Esophagus mucosa (tissue), 1 donor: Measurements from ENCODE around the gene NCKAP5L. TPM values are rescaled to one million over a fixed set of nuclear protein-coding genes. Genes with fewer than 3 reads are reported as not detected.
"Not testable (repeated sequence)": the region's sequence is repeated elsewhere in the genome, so short reads cannot be mapped to it uniquely, and the experiment has no call there.

Experiments
- ATAC-seq: fragments of 200-7000 bp; cut with Tn5 transposase; one replicate; pipeline ENCODE4 v1.9.1; 2020
- total RNA-seq: library from RNA; stranded (reverse); gene quantifications from one replicate; pipeline ENCODE4 v1.2.4, GENCODE V29; 2023
- donor health status: DM: yes; HTN: yes; CAD: no.

NCKAP5L gene
- total RNA-seq, 1 donor from 2014 or later, result 3.9 TPM

DNA sequence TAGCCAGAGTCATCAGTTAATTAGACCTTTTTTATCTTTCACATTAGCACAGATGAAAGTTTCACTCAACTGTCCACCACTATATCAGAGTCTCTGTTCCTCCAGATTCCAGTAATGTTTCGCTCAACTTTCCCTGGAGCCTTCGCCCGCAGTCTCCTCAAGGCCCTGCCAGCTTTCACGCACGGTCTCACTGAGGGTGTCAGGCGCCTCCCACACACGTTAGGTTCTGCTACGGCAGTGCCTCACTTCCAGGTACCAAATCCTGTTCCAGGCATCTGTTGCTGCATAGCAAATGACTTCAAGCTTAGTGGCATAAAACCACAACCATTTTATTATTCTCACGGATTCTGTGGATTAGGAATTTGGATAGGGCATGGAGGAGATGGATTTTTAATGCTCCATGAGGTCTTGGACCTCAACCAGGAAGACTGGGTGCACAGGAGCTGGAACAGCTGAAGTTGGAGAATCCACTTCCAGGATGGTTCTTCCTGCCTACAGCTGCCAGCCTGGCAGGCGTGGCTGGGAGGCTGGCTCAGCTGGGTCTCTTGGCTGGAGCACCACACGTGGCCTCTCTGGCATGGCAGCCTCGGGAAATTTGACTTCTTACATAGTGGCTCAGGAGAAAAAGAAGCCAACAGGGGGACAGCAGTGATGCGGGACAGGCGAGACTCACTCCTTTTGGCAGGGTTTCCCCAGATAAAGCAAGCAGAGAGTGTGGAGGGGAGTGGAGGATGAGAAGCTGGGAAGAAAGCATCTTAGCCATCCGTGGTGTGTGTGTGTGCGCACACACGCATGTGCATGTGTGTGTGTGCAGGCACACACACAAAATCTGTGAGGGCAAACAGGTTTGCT is 36.0 kb upstream of the NCKAP5L start:
- ATAC-seq, result no peak

DNA sequence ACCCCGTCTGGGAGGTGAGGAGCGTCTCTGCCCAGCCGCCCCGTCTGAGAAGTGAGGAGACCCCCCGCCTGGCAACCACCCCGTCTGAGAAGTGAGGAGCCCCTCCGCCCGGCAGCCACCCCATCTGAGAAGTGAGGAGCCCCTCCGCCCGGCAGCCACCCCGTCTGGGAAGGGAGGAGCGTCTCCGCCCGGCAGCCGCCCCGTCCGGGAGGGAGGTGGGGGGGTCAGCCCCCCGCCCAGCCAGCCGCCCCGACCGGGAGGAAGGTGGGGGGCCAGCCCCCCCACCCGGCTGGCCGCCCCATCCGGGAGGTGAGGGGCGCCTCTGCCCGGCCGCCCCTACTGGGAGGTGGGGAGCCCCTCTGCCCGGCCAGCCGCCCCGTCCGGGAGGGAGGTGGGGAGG is 32.7 kb upstream of the NCKAP5L start:
- not testable (repeated sequence) for ATAC-seq

DNA sequence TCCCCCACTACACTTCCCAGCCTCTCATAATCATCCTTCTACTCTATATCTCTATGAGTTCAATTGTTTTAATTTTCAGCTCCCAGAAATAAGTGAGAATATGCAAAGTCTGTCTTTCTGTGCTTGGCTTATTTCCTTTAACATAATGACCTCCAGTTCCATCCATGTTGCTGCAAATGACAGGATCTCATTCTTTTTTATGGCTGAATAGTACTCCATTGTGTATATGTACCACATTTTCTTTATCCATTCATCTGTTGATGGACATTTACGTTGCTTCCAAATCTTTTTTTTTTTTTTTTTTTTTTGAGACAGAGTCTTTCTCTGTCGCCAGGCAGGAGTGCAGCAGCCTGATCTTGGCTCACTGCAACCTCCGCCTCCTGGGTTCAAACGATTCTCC is 27.7 kb upstream of the NCKAP5L start:
- not testable (repeated sequence) for ATAC-seq

DNA sequence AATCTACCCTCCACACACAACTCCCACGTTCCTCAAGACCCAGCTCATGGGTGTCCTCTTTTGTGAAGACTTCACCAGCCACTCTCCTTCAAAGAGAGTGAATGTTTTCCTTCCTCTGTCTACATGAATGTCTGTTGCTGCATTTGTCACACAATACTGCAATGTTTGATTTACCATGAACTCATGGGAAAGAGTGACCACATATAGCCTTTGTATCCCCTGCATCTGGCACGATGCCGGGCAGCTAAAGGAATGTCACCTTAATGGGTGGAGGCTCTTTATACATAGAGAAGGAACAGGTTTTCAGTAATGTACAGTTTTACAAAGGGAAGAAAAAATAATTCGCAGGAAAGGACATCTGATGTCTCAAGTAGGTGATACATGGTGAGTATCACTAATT is 26.8 kb upstream of the NCKAP5L start:
- no peak for ATAC-seq

DNA sequence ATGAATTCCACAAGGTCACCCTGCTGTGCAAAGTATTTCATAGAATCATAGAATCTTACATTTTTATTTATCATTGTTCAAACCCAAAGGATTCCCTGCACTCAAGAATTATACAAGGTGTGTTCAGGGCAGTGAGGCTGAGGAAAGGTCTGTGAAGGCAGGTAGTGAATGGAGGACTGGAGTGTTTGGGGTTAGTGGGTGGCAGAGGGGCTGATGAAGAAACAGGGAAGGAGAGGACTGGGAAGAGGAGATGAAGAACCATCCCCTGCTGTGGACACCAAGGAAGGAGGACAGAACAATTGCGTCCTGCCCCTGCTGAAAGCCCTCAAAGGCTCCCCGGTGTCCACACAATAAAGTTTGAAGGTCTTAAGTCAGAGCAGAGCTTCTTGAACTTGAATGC is 25.5 kb upstream of the NCKAP5L start:
- no peak for ATAC-seq

DNA sequence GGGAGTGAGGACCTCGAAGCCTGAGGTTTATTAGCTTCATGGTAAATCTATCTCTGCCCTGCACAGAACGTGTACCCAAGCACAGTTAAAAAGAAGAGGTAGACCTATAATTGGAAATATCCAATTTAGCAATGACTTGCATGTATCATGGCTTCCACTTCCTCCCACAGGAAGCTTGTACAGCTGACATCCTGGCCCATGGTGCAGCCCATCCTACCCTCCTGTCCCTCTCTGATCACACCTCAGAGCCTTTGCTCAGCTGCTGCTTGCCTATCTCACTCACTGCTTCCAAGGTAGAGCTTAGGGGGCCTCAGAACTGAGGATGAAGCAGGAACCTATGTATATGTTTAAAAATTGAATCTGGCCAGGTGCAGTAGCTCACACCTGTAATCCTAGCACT is 18.9 kb upstream of the NCKAP5L start:
- no peak for ATAC-seq

DNA sequence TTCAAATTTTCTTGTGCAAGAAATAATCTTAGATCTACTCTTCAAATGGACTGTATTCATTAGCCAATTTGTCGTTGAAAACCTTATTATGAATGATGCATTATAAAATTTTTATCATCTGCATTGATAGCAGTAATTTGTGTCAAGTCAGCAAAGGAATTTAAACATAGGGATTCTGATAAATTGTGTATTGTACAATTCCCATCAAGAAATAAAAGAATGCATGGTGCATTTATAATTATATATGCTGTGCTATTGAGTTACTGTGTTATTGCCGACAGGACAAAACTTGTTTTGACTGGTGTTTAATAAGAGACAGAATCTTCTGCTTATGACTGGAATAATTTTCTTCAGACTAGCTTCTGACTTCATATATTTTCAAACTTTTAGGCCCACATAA is 17.8 kb upstream of the NCKAP5L start:
- no peak for ATAC-seq

DNA sequence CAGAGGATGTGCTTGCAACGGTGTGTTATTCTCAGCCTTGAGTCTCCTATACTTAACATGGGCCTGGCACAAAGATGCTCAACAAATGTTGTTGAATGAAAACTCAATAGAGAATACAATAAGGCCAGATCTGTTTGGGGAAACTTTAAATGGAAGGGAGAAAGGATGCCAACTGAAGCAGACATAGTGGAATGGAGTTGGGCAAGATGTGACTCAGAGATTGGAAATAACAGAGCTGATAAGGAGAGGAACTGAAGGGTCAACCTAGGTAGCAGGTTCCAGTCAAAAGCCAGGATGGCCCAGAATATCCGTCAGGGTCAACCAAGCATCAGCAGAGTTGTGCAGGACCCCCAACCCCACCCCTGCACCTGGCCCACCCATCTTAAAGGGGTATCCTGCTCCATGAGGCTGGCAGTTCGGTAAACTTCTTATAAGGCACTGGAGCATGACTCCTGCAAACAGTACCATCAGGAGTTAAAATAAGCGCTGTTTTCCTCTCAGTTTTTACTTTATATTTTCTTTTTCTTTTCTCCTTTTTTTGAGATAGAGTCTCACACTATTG is 15.7 kb upstream of the NCKAP5L start:
- no peak for ATAC-seq

DNA sequence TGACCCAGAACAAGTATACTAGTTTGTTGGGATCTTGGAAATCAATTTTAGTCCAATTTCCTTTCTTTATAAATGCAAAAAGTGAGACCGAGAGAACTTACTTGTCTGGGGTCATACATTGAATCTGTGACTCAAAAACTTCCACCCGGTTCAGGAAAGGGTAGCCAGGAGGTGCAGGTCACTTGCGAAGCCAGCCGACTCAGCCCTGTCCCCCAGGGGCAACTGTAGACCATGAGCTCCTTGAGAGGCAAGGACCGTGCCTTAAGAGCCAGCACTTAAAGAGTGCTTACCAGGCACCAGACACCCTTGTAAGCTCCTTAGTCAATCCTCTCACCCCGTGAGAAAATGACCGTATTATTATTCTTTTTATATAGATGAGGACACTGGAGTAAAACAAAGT is 15.2 kb upstream of the NCKAP5L start:
- ATAC-seq, result no peak

DNA sequence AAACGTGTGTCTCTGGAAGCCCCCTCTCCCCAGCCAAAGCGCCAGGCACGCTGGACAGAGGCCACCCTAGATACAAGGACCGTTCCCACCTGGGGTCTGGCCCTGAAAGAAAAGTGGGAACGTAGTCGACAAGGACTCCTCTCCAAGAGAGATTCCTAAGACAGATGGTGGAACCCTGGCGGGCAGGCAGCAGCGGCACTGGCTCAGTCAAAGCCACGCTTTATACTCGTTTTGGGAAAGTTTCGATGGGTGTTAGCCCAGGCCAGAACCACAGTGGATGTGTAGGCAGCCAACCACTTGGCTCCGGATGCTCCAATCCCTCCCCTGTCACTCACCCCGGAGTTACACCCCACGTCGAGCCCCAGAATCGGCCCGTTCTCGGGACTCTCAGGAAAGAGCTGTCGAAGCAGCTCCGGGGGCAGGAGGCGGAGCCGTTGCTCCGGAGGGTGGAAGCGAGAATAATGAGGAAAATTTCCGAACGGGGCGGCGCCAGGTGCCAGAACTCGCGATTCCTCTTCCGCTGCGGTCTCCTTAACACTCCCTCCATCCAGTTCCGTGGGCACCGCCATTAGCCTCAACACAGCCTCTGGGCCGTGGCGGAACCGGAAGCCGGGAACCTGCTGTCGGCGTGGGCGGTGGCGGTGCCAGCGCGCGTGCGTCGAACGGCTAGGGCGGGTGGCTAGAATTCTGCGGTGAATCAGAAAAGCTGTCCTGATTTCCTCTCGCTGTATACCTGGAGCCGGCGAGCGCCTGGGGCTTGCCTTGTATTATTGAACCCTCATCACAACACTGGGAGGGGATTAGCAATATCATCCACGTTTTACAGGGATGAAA is 14.5 kb upstream of the NCKAP5L start, which contains the start of gene BCDIN3D:
Gene BCDIN3D (minus strand): TSS at position 588 of the 834 bp plus-strand sequence. CDS start 19 bp downstream, at position 569.
- peak; percentile 95 for ATAC-seq

DNA sequence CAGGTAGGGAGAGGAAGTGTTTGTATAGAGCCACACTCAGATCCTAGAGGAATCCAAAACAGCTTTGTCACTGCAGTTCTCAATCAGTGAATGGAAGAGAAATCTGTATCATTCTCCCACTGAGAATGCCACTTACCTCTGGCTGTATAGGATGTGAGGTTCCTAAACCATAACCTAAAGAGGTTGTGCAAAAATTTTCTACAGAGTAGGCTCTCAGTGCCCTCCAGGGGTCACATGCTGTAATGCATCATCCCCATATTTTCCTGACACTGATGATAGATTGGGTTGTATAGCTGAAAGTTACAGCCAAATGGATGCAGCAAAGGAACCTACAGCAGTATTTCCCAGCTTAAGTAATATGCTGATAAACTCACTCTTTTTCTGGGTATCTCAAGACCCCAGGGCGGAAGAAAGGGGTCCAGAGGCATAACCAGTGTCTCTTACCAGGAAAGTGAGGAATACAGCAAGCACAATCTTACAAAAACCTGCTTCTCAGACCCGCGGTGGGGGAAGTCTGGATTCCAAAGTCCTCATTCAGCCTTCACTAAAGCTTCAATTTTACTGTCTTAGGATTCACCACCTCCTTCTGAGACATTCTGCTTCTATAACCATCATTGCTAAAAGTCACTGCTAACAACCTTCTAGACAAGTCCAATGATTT is 10.9 kb upstream of the NCKAP5L start:
- ATAC-seq, result no peak

DNA sequence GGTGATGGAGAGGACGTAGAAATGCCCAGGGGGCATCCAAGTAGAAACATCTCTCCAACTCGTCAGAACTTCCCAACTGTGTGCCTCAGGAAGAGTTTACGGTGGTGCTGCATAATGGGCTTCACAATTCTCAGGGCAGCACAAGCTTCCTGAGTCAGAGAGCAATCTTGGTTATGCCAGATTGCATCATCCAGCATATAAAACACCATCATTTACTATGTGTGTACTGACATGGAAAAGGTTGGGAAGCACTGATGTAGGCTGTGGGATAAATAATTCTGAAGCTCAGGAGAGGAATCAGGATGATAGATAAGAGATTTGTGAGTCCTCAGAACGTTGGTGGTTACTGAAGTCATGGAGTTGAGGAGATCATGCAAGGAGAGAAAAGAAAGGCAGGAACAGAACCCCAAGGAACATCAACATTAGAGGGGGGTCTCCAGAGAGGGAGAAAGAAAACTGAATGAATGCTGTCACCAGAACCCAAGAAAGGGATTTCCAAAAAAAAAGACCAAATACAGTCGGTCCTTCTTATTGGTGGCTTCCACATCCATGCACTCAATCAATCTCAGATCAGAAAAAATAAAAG is 4.7 kb upstream of the NCKAP5L start:
- no peak for ATAC-seq

DNA sequence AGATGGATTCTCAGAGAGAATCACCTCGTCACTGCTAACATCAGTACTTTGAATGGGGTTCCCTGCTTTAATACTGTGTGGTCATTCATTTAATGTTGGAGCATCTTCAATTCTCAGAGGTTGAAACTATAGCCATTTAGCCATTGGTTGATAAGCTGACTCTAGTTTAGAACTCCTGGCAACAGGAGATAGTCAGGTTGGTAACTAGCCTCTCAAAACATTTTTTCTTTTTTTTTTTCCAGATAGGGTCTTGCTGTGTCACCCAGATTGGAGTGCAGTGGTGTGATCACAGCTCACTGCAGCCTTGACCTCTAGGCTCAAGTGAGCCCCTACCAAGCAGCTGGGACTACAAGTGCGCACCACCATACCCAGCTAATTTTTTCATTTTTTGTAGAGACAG is 3.5 kb upstream of the NCKAP5L start:
- ATAC-seq, result no peak

DNA sequence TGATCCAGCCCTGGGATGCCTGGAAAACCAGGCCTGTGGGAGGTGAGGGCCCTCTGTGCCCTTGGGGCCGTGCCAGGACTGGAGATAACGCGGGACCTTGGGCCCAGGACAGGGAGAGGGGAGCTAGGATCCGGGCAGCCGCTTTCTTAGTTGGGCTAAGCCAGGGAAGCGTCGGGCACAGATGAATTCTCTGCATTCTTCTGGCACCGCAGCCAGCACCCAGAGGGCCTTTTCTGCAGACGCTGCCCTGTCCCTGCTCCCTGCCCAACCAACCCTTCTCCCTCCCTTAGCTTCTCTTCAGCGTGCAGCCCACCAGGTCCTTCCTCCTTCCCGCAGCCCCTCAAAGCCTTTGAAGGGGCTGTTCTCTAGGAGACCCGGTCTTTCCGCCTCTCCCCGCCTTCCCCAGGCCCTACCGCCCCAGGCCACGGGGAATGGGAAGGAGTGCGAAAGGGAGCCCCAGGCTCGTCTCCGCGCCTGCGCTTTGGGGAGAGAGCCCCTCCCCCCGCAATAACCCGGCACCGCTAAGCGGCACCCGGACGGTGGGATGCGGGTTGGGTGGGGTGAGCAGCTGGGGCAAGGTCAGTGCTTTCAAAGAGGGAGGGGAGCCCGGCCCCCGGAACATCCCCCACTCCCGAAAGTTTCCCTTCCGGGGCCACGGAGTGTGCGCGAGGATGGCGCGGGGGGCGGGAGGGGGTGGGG is 663 bp downstream of the NCKAP5L start:
- peak; percentile 9 for ATAC-seq

DNA sequence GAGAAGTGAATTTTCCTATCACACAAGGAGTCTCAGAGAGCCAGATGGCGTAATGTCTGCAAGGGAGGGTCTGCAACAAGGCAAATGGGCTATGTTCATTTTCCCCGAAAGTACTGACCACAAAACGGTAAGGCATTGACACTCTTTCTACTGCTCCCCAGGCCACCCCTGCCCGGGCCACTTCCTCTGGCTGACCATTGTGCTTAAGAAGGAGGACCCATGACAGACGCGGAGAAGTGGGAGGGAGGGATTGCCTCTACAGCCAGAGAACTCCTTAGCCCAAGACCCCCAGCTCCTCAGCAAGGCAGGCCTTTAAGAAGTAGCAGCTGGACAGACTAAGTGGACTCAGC is 1.2 kb downstream of the NCKAP5L start:
- ATAC-seq, result no peak

DNA sequence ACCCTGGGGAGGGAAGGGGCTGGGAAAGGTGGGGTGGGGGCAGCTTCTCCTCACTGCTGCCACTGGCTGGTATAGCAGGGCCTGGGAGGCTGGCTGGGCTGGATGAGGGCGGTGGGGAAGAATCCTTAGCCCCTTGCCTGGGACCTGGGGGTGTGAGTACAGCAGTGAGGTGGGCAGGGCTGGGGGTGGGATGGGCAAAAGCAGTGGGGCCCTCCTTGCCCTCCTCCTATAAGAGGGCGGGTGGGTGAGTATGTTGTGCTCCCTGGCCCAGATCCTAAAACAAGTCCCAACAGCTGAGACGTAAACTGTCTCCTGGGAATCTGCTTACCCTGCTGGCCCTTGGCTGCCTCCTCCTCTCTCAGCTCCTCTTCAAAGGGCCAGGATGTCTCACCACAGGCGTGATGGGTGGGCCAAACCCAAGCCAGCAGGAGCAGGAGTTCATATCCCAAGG is 2.2 kb downstream of the NCKAP5L start:
- no peak for ATAC-seq

DNA sequence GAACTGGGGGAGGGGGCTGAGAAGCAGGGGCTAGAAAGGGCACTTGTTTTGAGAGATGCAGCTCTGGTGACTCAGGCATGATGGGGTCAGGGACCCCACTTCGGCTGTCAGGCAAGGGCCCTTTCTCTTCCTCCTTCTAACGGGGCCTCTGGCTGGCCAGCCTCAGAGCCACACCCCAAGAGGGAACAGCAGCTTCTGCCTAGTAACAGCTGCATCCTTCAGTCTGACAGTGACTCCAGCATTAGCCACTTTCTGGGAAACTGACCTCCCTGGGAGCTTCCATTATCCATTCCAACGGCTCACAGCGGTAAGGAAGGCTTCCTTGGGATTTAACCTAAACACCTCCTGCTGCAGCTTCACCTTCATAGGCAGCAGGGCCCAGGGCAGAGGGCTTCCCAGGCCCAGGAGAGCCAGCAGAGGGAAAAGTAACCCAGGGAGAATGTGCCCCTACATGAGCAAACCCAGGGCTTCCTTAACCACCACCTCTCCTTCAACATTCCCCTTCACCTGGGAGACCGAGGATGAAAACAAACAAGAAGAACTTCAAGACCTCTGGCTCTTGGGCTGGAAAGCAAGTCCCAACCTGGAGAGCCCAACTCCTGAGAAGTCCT is 2.7 kb downstream of the NCKAP5L start:
- ATAC-seq, result no peak

DNA sequence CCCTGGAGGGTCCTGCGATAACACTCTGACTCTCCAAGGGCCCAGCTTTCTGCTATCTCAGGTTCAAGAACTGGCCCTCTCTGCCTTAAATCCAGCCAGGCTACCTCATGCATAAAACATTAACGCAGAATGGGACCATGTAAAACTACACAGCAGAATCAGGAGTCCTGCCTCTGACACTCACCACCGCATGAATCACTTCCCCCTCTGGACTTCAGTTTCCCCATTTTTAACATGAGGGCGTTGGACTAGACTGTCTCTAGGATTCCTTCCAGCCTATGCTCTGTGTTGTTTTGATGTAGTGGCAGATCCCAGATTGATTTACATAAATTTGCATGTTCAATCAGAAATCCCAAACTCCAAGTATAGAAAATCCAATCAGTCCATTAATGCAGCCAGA is 3.3 kb downstream of the NCKAP5L start:
- ATAC-seq, result no peak

DNA sequence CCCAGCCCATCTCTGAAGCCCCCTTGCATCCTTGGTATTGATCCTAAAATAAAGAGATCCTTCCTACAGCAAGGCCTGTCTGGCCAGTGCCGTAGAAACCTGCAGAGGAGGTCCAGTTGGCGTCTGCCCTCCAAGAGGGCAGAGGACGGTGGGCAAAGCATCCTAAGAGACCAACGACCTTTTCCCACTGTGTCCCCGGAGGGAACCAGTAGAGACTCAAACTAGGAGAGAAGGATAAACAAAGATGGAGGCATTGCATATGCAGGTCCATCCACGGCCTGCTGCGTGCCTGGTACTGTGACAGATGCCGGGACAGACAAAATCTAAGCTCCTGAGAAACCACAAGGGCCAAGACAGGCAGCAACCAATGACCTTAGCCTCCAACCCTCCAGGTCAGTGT is 3.8 kb downstream of the NCKAP5L start:
- no peak for ATAC-seq

DNA sequence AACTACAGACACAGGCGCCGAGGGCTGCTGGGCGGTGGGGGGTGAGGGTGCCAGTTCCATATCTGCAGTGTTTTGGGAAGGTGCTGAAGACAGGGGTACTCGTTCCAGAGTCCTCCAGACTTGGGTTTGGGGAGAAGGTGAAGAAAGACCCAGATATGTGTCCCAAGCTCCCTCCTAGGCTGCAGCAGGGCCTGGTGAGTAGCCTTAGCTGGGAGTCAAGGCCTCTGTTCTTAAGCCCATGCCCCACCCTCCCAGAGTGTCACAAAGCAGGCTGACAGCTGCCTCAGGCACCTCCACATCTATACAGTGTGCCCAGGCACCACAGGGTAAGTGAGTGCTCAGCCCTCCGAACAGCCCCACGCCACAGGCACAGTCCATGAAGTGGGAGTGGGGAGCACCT is 4.3 kb downstream of the NCKAP5L start:
- ATAC-seq, result no peak

DNA sequence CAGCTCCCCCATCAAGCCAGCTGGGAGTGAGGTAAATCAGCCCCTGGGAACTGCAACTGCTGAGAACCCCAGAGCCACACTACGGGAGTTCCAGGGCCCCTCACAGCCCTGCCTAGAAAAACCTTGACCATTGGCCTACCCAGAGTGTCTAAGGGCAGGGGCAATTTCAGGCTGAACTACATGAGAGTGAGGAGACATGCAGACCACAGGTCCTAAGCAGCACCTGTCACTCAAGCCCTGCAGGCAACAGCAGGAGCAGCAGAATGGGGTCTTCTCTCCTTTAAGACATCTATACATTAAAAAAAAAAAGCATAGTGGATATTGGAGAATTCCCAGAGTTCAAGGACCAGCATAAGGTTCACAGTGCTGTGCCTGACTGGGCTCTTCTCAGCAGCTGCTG is 4.9 kb downstream of the NCKAP5L start:
- ATAC-seq, result no peak
